Suprapubic skin (tissue), 4 donors: Measurements from ENCODE around the gene TRIM44. TPM values are rescaled to one million over a fixed set of nuclear protein-coding genes. Genes with fewer than 3 reads are reported as not detected.

Source experiments
- DNase-seq, 2 donors: peaks; one replicate each; pipeline ENCODE4 v3.0.0-alpha.2; 2019; ENCODE audit warnings: low spot score in 2 of 2
- H3K27ac ChIP-seq: fragments of 200-600 bp; sonication (generic); one replicate; pipeline ENCODE4 v1.5.1; 2019
- H3K27me3 ChIP-seq: fragments of 200-600 bp; sonication (generic); one replicate; pipeline ENCODE4 v1.5.1; 2019
- H3K36me3 ChIP-seq: fragments of 200-600 bp; sonication (generic); one replicate; pipeline ENCODE4 v1.5.1; 2019
- H3K4me1 ChIP-seq: fragments of 200-600 bp; sonication (generic); one replicate; pipeline ENCODE4 v1.5.1; 2019
- H3K4me3 ChIP-seq: fragments of 200-600 bp; sonication (generic); one replicate; pipeline ENCODE4 v1.5.1; 2019; ENCODE audit warnings: mild to moderate bottlenecking
- H3K9me3 ChIP-seq: fragments of 200-600 bp; sonication (generic); one replicate; pipeline ENCODE4 v1.5.1; 2019
- CTCF ChIP-seq, 2 donors: fragments of 200-600 bp in 1 of 2; fragments of 450-650 bp in 1 of 2; sonication (generic) in 1 of 2; IDR thresholded peaks; one replicate each; pipeline ENCODE4 v1.5.1; 2016 to 2019; ENCODE audit warnings: antibody characterized with exemption in 2 of 2, mild to moderate bottlenecking in 1 of 2, moderate library complexity in 1 of 2
- EP300 ChIP-seq: sonication (generic); formaldehyde crosslinking; IDR thresholded peaks from one replicate; pipeline ENCODE4 v1.6.1; 2017; ENCODE audit warnings: antibody characterized with exemption
- POLR2A ChIP-seq, 2 donors: fragments of 450-650 bp; IDR thresholded peaks; one replicate each; pipeline ENCODE4 v1.6.1; 2017; ENCODE audit warnings: antibody characterized with exemption in 2 of 2, mild to moderate bottlenecking in 2 of 2, moderate library complexity in 2 of 2
- POLR2AphosphoS5 ChIP-seq, 3 donors: sonication (generic); formaldehyde crosslinking; IDR thresholded peaks; one replicate each; pipeline ENCODE4 v1.6.1; 2017; ENCODE audit warnings: antibody characterized with exemption in 3 of 3
- WGBS: methylation state at CpG from one replicate; pipeline ENCODE4 v1.1.5; 2018; 5-methylcytosine and 5-hydroxymethylcytosine counted together
- total RNA-seq, 4 donors: library from RNA; depleted of rRNA; stranded (reverse); fragments of >200 nt; gene quantifications; one replicate each; pipeline ENCODE4 v1.1.0, GENCODE V29; 2016

TRIM44 gene
- total RNA-seq, 4 donors from 2014 or later = 21.3 to 55.7 (median 31.3) TPM

- peaks cover 6% of the 10 kb centered on the region for H3K4me1 ChIP-seq
- no peaks in the 10 kb centered on the region for H3K9me3 ChIP-seq
- TF ChIP-seq POLR2A (IDR thresholded peaks at IDR 0.05) = no peak
- no peak for TF ChIP-seq EP300
- no peak for TF ChIP-seq CTCF (IDR thresholded peaks at IDR 0.05)
- no peak for TF ChIP-seq POLR2AphosphoS5 (IDR thresholded peaks at IDR 0.05)
- DNase-seq = no peak
- H3K27ac ChIP-seq = no peak overlapping the region
- no peak overlapping the region for H3K4me3 ChIP-seq
- 81% methylated on average over 4 of the region's 4 CpGs for WGBS
- peaks cover 6% of the 10 kb centered on the region for H3K36me3 ChIP-seq
- no peaks in the 10 kb centered on the region for H3K27me3 ChIP-seq
Measured at GRCh38 chr11:35722641-35723040, 60.1 kb downstream of the TRIM44 start.

GRCh38 chr11:35723493-35723892, 60.9 kb downstream of the TRIM44 start:
- TF ChIP-seq CTCF (IDR thresholded peaks at IDR 0.05) (no peak), POLR2AphosphoS5 (IDR thresholded peaks at IDR 0.05) (no peak), POLR2A (IDR thresholded peaks at IDR 0.05) (no peak), EP300 (no peak)
- H3K9me3 ChIP-seq = no peaks in the 10 kb centered on the region
- no peaks in the 10 kb centered on the region for H3K27me3 ChIP-seq
- peaks cover 6% of the 10 kb centered on the region for H3K4me1 ChIP-seq
- no peak for DNase-seq
- H3K36me3 ChIP-seq = peaks cover 12% of the 10 kb centered on the region
- H3K4me3 ChIP-seq = no peak overlapping the region
- 96% methylated on average over 1 of the region's 1 CpG for WGBS
- no peak overlapping the region for H3K27ac ChIP-seq

GRCh38 chr11:35723913-35724312, 61.3 kb downstream of the TRIM44 start:
- Histone ChIP-seq H3K27me3 (no peaks in the 10 kb centered on the region), H3K27ac (no peak overlapping the region), H3K36me3 (peaks cover 12% of the 10 kb centered on the region), H3K9me3 (no peaks in the 10 kb centered on the region), H3K4me3 (no peak overlapping the region), H3K4me1 (peaks cover 6% of the 10 kb centered on the region)
- TF ChIP-seq EP300 (no peak), POLR2A (IDR thresholded peaks at IDR 0.05) (no peak), CTCF (IDR thresholded peaks at IDR 0.05) (no peak), POLR2AphosphoS5 (IDR thresholded peaks at IDR 0.05) (no peak)
- WGBS = 87% methylated on average over 2 of the region's 2 CpGs
- DNase-seq = no peak

- DNase-seq = no peak
- Histone ChIP-seq H3K4me3 (no peak overlapping the region), H3K4me1 (peaks cover 6% of the 10 kb centered on the region), H3K27ac (no peak overlapping the region), H3K36me3 (peaks cover 17% of the 10 kb centered on the region), H3K27me3 (no peaks in the 10 kb centered on the region), H3K9me3 (no peaks in the 10 kb centered on the region)
- TF ChIP-seq CTCF (IDR thresholded peaks at IDR 0.05) = no peak
- no peak for TF ChIP-seq EP300
- TF ChIP-seq POLR2A (IDR thresholded peaks at IDR 0.05) = no peak
- TF ChIP-seq POLR2AphosphoS5 (IDR thresholded peaks at IDR 0.05) = no peak
- 95% methylated on average over 2 of the region's 2 CpGs for WGBS
Measured at GRCh38 chr11:35725885-35726284, 63.3 kb downstream of the TRIM44 start.

- H3K36me3 ChIP-seq = peaks cover 17% of the 10 kb centered on the region
- no peaks in the 10 kb centered on the region for H3K27me3 ChIP-seq
- H3K4me1 ChIP-seq = peaks cover under 1% of the 10 kb centered on the region
- WGBS = 75% methylated on average over 1 of the region's 1 CpG
- no peak overlapping the region for H3K27ac ChIP-seq
- TF ChIP-seq CTCF (IDR thresholded peaks at IDR 0.05) (no peak), POLR2AphosphoS5 (IDR thresholded peaks at IDR 0.05) (no peak), POLR2A (IDR thresholded peaks at IDR 0.05) (no peak), EP300 (no peak)
- H3K4me3 ChIP-seq = no peak overlapping the region
- no peak for DNase-seq
- no peaks in the 10 kb centered on the region for H3K9me3 ChIP-seq
Measured at GRCh38 chr11:35727140-35727539, 64.6 kb downstream of the TRIM44 start.
